OCI-LY7 (cell line): ENCODE data around the gene KDM6A. TPM values are rescaled to one million over a fixed set of nuclear protein-coding genes. Genes with fewer than 3 reads are reported as not detected.
"Not testable (repeated sequence)": the region's sequence is repeated elsewhere in the genome, so short reads cannot be mapped to it uniquely, and the experiment has no call there.

ENCODE experiments used
- BruUV-seq: library from RNA; stranded (reverse); fragments of 400-500 nt; replicated peaks from 2 replicates; lab custom pipeline; 2021; lab: Mats Ljungman, UMichigan
- CTCF ChIA-PET: fragments of 300-600 bp; sonication (Branson Sonifier 250); formaldehyde crosslinking; loops from one replicate; lab custom pipeline; 2022; ENCODE audit warnings: antibody characterized with exemption; ENCODE audit not compliant: unreplicated experiment; lab: Charles Lee
- POLR2A ChIA-PET: fragments of 300-600 bp; sonication (Branson Sonifier 250); formaldehyde crosslinking; loops from one replicate; lab custom pipeline; 2022; ENCODE audit warnings: antibody characterized with exemption; lab: Charles Lee
- DNase-seq: peaks from one replicate; pipeline ENCODE4 v3.0.0-alpha.2; 2015; ENCODE audit warnings: low spot score
- H2AFZ ChIP-seq: fragments of 200-600 bp; sonication (generic), shearing (Covaris generic); 2 replicates; pipeline ENCODE4 v1.6.1; 2014; ENCODE audit warnings: mild to moderate bottlenecking, antibody characterized with exemption, low read length, moderate library complexity
- H3K27ac ChIP-seq: fragments of 200-600 bp; sonication (generic); 2 replicates; pipeline ENCODE4 v1.5.1; 2014; ENCODE audit warnings: mixed run types, low read depth, mild to moderate bottlenecking, moderate library complexity, low read length, inconsistent platforms; ENCODE audit not compliant: poor library complexity, severe bottlenecking
- H3K36me3 ChIP-seq: fragments of 200-600 bp; sonication (generic); 2 replicates; pipeline ENCODE4 v1.6.1; 2014; ENCODE audit warnings: mild to moderate bottlenecking, antibody characterized with exemption, low read length, moderate library complexity, mixed read lengths; ENCODE audit not compliant: insufficient read depth
- H3K4me1 ChIP-seq: fragments of 200-600 bp; sonication (generic); 2 replicates; pipeline ENCODE4 v1.5.1; 2014; ENCODE audit warnings: mild to moderate bottlenecking, low read length; ENCODE audit not compliant: insufficient read depth, poor library complexity, severe bottlenecking
- H3K4me2 ChIP-seq: fragments of 200-600 bp; sonication (generic); 2 replicates; pipeline ENCODE4 v1.6.1; 2014; ENCODE audit warnings: mild to moderate bottlenecking, low read length
- H3K4me3 ChIP-seq: fragments of 200-600 bp; sonication (generic); 2 replicates; pipeline ENCODE4 v1.5.1; 2014; ENCODE audit warnings: mild to moderate bottlenecking, low read depth, low read length; ENCODE audit not compliant: poor library complexity, severe bottlenecking
- H3K79me2 ChIP-seq: fragments of 200-600 bp; sonication (generic); 2 replicates; pipeline ENCODE4 v1.6.1; 2016; ENCODE audit warnings: low read depth, mild to moderate bottlenecking, low read length, moderate library complexity, mixed read lengths; ENCODE audit not compliant: insufficient read depth
- H3K9me2 ChIP-seq: fragments of 200-600 bp; sonication (generic); 2 replicates; pipeline ENCODE4 v1.6.1; 2016; ENCODE audit warnings: mild to moderate bottlenecking, low read length, mixed read lengths; ENCODE audit not compliant: insufficient read depth
- H3K9me3 ChIP-seq: fragments of 200-600 bp; sonication (generic); 2 replicates; pipeline ENCODE4 v1.6.1; 2014; ENCODE audit warnings: mild to moderate bottlenecking, mixed run types, low read length, mixed read lengths
- H4K20me1 ChIP-seq: fragments of 200-600 bp; sonication (generic); 2 replicates; pipeline ENCODE4 v1.6.1; 2014; ENCODE audit warnings: mild to moderate bottlenecking, antibody characterized with exemption, low read length, moderate library complexity, mixed read lengths; ENCODE audit not compliant: insufficient read depth
- CTCF ChIP-seq: fragments of 200-600 bp; sonication (generic); conservative IDR thresholded peaks from 2 replicates; pipeline ENCODE4 v1.5.1; 2014; ENCODE audit warnings: mild to moderate bottlenecking, antibody characterized with exemption, low read length, moderate library complexity, mixed read lengths
- EZH2phosphoT487 ChIP-seq: fragments of 200-600 bp; sonication (generic); IDR thresholded peaks from 2 replicates; pipeline ENCODE4 v1.6.1; 2018; ENCODE audit warnings: low read depth, borderline replicate concordance, mild to moderate bottlenecking, mixed run types, antibody characterized with exemption, low read length, moderate library complexity, mixed read lengths
- intact Hi-C: fragments of 100-400 bp; cut with micrococcal nuclease; formaldehyde crosslinking; loops from one replicate; pipeline ENCODE4 v1.10.0; 2022; ENCODE audit not compliant: unreplicated experiment
- total RNA-seq, 2 experiments: library from RNA; depleted of rRNA in 1 of 2; stranded (reverse); fragments of >200 nt in 1 of 2; shearing (Covaris generic) in 1 of 2; gene quantifications; 2 replicates each; pipeline ENCODE4 v1.2.3, GENCODE V29; 2014 to 2022

KDM6A gene
- total RNA-seq, 2 experiments from 2014 or later: 20.5 to 23.4 TPM

- Histone ChIP-seq H4K20me1 (no peaks in the 10 kb centered on the region), H3K9me3 (no peaks in the 10 kb centered on the region), H3K27ac (no peak overlapping the region), H3K36me3 (no peaks in the 10 kb centered on the region), H3K4me2 (no peak overlapping the region), H3K9me2 (no peaks in the 10 kb centered on the region), H3K4me1 (no peaks in the 10 kb centered on the region), H3K79me2 (no peaks in the 10 kb centered on the region; the same call in 1 of the 2 replicates), H2AFZ (no peak overlapping the region), H3K4me3 (no peak overlapping the region)
- intact Hi-C loops: no loop called here
- no peak for DNase-seq
- POLR2A ChIA-PET: no interaction called here
- no peak for TF ChIP-seq CTCF
- TF ChIP-seq EZH2phosphoT487: no peak
- BruUV-seq: no TSS peak
- CTCF ChIA-PET: no interaction called here
Measured at GRCh38 chrX:45031830-45032378, 158.9 kb downstream of the KDM6A start.

GRCh38 chrX:45035071-45035470 is 162.1 kb downstream of the KDM6A start:
- intact Hi-C loops: no loop called here
- no peak for TF ChIP-seq EZH2phosphoT487
- TF ChIP-seq CTCF: no peak
- H3K27ac ChIP-seq: no peak overlapping the region
- no peak for DNase-seq
- H2AFZ ChIP-seq: no peak overlapping the region
- H3K4me1 ChIP-seq: no peaks in the 10 kb centered on the region
- BruUV-seq: no TSS peak
- H3K4me2 ChIP-seq: no peak overlapping the region
- H3K79me2 ChIP-seq: no peaks in the 10 kb centered on the region; the same call in 1 of the 2 replicates
- no peaks in the 10 kb centered on the region for H3K9me3 ChIP-seq
- H3K4me3 ChIP-seq: no peak overlapping the region
- no peaks in the 10 kb centered on the region for H4K20me1 ChIP-seq
- H3K36me3 ChIP-seq: peaks cover 5% of the 10 kb centered on the region; the same call in 1 of the 2 replicates
- no peaks in the 10 kb centered on the region for H3K9me2 ChIP-seq
- ChIA-PET CTCF (no interaction called here), POLR2A (no interaction called here)

GRCh38 chrX:45036161-45036560 is 163.2 kb downstream of the KDM6A start:
- intact Hi-C loops: no loop called here
- ChIA-PET CTCF (no interaction called here), POLR2A (no interaction called here)
- no peaks in the 10 kb centered on the region; the same call in 1 of the 2 replicates for H3K79me2 ChIP-seq
- peaks cover 5% of the 10 kb centered on the region; the same call in 1 of the 2 replicates for H3K36me3 ChIP-seq
- H3K4me2 ChIP-seq: no peak overlapping the region
- no peak overlapping the region for H2AFZ ChIP-seq
- H3K9me2 ChIP-seq: no peaks in the 10 kb centered on the region
- no TSS peak for BruUV-seq
- DNase-seq: no peak
- no peaks in the 10 kb centered on the region for H4K20me1 ChIP-seq
- no peaks in the 10 kb centered on the region for H3K4me1 ChIP-seq
- no peak overlapping the region for H3K4me3 ChIP-seq
- H3K9me3 ChIP-seq: no peaks in the 10 kb centered on the region
- H3K27ac ChIP-seq: no peak overlapping the region
- no peak for TF ChIP-seq EZH2phosphoT487
- TF ChIP-seq CTCF: no peak

- H3K4me1 ChIP-seq, H4K20me1 ChIP-seq, H3K79me2 ChIP-seq, H3K27ac ChIP-seq, H3K36me3 ChIP-seq, BruUV-seq, POLR2A ChIA-PET, H3K4me2 ChIP-seq, H3K9me2 ChIP-seq, intact Hi-C loops, H2AFZ ChIP-seq, CTCF ChIA-PET, H3K9me3 ChIP-seq, DNase-seq, H3K4me3 ChIP-seq: not testable (repeated sequence)
Measured at GRCh38 chrX:45040137-45040536, 167.1 kb downstream of the KDM6A start.
